HG03571 (cell line): ENCODE results near the gene MTERF4.

Experiments used
- ATAC-seq: cut with Tn5 transposase; IDR thresholded peaks from one replicate; pipeline ENCODE4 v1.9.1; 2021; ENCODE audit not compliant: unreplicated experiment

MTERF4 gene

GRCh38 chr2:241051578-241052487, 50.3 kb downstream of the MTERF4 start:
- ATAC-seq, result no peak

GRCh38 chr2:241050624-241051577, 51.2 kb downstream of the MTERF4 start:
- no peak for ATAC-seq

- no peak for ATAC-seq
Measured at GRCh38 chr2:241049739-241050623, 52.1 kb downstream of the MTERF4 start.

GRCh38 chr2:241048949-241049343, 53.1 kb downstream of the MTERF4 start:
- no peak for ATAC-seq

GRCh38 chr2:241048149-241048948, 53.7 kb downstream of the MTERF4 start:
- no peak for ATAC-seq

GRCh38 chr2:241047253-241048010, 54.7 kb downstream of the MTERF4 start:
- ATAC-seq, result no peak
